Measurements from ENCODE around the gene TCF7.

DNA sequence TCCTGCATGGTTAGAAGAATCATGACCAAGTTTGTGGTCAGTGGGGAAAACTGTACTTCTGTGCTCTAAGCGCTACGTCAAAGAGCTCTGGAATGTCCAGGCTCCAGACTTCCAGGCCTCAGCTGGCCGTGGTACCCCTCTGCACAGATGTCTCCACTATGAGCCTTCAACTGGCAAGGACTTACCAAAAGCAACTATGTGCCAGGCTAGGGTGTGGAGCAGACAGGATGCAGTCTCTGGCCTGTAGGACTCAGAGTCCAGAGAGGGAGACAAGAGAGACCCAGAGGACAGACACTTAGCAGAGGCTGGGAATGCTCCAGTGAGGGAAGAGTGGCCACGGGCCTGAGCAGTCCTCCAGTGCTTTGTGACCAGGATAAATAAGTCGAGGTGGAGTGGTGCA lies 31.0 kb upstream of the TCF7 start:
- TF ChIP-seq POLR2A (IDR thresholded peaks at IDR 0.05), result no peak
- TF ChIP-seq, protein P1, sequence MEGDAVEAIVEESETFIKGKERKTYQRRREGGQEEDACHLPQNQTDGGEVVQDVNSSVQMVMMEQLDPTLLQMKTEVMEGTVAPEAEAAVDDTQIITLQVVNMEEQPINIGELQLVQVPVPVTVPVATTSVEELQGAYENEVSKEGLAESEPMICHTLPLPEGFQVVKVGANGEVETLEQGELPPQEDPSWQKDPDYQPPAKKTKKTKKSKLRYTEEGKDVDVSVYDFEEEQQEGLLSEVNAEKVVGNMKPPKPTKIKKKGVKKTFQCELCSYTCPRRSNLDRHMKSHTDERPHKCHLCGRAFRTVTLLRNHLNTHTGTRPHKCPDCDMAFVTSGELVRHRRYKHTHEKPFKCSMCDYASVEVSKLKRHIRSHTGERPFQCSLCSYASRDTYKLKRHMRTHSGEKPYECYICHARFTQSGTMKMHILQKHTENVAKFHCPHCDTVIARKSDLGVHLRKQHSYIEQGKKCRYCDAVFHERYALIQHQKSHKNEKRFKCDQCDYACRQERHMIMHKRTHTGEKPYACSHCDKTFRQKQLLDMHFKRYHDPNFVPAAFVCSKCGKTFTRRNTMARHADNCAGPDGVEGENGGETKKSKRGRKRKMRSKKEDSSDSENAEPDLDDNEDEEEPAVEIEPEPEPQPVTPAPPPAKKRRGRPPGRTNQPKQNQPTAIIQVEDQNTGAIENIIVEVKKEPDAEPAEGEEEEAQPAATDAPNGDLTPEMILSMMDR (IDR thresholded peaks at IDR 0.05), result no peak
